ENCODE measurements around the gene GRK1.

The GRK1 gene

GRCh38 chr13:113650731-113651148 is 16.3 kb upstream of the GRK1 start:
- no peak for DNase-seq

DNA sequence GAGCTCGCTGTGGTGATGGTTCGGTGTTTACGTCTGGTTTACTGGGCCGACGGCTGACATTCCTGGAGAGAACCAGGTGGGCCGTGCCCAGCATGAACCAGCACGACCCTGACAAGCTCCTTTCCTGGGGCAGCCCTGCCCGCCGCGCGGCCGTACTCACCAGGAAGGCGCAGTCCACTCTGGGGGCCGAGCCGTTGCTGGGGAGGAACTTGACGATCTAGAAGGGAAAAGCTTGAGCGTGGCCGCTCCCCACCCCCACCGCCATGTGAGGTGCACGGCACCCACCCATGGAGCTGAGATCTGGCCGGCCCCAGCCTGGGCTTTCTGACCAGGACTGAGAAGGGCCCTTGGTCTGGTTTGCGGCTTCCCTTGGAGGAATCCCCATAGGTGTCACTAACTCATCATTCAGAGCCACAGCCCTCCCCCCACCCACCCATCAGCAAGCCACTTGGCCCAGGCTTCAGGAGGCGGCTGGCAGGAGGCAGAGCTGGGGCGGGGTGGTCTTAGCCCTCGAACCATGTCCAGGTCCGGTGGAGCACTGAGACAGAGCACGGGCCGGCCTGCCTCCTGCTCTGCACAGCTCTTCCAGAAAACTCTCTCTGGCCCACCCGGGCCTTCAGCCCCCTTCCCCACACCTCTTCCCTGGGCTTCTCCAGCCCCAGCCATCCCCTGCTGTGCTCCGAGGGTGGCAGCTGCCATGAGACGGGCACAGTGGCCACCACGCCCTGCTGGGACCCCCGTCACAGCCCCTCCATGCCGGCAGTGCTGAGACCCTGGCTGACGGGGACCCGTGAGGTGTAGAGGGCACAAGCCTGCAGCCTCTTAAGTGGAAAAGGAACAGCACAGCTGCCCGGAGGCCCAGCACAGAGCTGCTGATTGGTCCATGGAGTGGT is 15.3 kb upstream of the GRK1 start:
- no peak for DNase-seq

DNA sequence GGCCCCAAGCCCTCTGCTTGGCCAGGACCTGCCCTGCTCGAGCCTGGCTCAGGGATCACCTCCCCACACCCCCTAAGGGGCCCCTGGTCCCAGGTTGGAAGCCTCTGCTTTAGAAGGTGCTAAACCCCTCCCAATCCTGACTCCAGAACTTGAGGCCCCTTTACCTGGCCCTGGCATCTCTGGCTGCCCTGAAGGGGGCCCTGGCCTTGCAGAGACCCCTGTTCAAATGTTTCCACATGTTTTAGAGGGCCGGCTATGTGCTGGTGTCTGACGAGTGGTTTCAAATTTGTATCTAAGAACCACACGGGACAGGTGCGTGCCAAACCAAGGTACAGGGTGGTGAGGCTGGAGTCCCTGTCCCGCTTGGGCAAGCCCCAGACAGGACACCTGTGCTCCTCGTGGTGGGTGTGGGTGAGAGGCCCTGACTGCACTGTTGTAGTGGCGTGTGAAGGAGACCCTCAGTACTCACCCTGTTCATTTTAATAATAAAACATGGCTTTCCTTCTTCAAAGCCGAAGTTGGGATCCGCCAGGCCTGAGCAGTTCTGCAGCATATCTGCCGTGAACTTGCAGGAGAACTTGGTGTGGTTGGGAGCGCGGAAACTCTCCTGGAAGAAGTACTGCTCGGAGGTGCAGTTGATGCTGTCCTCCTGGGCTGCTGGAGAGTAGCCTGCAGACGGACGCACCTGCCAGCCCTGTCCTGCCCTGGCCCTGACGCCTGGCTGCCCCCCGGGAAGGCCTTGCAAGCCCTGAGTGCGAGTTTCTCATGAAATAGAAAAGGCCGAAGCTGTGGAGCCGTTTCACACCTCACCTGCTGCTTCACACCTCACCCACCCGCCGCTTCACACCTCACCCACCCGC is 14.4 kb upstream of the GRK1 start:
- DNase-seq: no peak

DNA sequence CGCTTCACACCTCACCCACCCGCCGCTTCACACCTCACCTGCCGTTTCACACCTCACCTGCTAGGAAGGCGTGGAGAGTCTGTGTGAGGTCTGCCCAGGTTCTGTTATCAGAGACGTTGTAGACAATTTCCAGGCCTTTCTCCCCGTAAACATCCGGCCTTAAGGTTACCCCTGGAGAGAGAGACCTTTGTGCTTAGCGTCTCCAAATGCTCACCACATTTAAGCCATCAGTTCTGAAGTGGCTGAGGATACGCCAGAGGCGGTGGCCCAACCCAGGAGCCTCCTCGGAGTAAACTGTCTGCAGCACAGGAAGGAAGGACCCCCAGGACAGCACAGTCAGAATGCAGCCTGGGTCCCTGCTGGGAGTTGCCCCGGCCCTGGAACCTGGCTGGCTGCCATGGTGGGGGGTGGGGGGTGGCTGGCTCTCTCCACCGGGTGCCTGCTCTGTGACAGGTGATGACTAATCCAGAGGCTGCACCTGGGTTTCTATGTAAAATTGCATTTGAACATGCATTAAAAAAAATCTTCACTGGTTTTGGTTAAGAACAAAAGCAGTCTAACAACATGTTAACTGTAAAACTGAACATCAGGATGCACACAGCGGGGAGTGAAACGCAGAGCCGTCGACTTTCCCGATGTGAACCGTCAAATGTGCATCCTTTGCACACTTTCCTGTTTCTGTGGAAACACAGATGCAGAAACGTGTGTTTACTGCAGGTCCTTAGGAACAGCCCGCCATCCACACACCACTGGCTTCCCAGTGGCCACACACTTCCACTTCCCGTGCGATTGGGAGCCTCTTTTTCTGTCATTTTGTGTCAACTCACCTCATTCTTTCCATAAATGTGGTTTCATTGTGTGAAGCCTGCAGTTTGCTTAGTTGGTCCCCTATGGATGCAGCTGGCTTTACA is 13.5 kb upstream of the GRK1 start:
- DNase-seq: no peak

DNA sequence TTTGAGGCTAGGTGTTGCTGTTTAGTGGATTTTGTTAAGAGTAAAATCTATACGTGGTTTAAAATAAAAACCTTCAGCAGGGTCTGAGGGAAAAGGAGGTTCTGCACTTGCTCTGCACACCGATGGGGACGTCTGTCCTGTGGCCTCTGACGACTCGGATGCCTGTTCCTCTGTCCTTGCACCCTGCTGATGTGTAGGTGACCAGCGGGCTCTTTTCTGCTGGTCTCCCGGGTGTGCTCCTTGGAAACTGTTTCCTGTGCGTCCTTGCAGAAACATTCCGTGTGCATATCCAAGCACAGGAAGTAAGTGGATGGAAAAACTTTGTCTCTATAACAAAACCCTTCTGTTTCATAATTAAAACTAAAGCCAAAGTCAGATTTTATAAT is 12.9 kb upstream of the GRK1 start:
- DNase-seq: no peak

- DNase-seq: no peak
Observed at GRCh38 chr13:113654591-113655345, 12.3 kb upstream of the GRK1 start.

GRCh38 chr13:113655346-113656002 is 11.5 kb upstream of the GRK1 start:
- DNase-seq: no peak

- no peak for DNase-seq
Observed at GRCh38 chr13:113656003-113656588, 10.9 kb upstream of the GRK1 start.

- DNase-seq: no peak
Observed at GRCh38 chr13:113656831-113657671, 10.0 kb upstream of the GRK1 start.

GRCh38 chr13:113657851-113658741 is 8.9 kb upstream of the GRK1 start, which contains the start of gene ATP4B:
TSS of gene ATP4B (minus strand) at chr13:113658198. CDS start at chr13:113658144, 54 bp downstream.
- DNase-seq: no peak

DNA sequence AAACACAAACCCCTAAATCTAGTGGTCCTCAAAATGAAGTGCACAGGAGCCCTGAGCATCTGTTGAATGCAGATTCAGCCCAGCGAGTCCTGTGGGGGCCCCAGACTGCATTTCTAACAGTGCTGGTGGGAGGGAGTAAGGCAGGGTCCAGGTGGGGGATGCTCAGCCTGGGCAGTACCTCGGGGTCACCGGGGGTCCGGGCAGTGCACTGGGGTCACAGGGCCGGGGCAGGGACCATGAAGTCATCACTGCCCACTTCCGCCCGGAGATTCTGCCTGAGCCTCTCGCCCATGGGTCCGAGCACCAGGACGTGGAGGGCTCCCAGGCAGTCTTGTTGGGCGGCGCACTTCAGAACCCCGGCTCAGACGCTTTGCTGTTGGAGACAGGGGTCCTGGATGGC is 8.2 kb upstream of the GRK1 start:
- no peak for DNase-seq

DNA sequence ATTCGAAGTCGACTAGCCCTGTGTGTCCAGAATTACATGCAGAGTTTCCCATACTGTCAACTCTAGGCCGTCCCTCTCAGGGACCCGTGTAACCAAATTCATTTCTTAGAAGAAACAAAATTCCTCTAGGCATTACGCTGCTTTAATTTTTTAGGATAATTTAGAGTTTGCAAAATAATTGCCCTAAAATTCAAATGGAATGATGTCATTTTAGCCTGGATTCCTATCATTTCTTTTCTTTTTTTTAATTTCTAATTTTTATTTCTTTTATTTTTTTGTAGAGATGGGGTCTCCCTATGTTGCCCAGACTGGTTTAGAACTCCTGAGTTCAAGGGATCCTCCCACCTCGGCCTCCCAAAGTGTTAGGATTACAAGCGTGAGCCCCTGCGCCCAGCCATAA is 7.7 kb upstream of the GRK1 start:
- DNase-seq: no peak

- DNase-seq: no peak
Observed at GRCh38 chr13:113660066-113660465, 7.0 kb upstream of the GRK1 start.

GRCh38 chr13:113661509-113661908 is 5.5 kb upstream of the GRK1 start:
- no peak for DNase-seq

DNA sequence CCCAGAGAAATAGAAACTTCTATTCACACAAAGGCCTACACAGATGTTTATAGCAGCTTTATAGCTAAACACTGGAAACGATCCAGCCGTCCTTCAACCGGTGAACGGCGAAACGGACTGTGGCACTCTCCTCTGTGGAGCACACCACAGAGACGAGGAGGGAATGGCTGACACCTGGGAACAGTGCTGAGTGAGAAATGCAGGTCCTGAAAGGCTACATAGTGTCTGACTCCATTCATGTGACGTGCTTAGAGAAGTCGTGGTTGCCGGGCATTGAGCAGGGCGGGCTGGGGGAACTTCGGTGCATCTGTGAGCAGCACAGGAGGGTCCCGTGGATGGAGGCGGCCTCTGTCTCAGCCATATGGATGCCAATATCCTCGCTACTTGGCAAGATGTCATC is 3.1 kb upstream of the GRK1 start:
- no peak for DNase-seq

DNA sequence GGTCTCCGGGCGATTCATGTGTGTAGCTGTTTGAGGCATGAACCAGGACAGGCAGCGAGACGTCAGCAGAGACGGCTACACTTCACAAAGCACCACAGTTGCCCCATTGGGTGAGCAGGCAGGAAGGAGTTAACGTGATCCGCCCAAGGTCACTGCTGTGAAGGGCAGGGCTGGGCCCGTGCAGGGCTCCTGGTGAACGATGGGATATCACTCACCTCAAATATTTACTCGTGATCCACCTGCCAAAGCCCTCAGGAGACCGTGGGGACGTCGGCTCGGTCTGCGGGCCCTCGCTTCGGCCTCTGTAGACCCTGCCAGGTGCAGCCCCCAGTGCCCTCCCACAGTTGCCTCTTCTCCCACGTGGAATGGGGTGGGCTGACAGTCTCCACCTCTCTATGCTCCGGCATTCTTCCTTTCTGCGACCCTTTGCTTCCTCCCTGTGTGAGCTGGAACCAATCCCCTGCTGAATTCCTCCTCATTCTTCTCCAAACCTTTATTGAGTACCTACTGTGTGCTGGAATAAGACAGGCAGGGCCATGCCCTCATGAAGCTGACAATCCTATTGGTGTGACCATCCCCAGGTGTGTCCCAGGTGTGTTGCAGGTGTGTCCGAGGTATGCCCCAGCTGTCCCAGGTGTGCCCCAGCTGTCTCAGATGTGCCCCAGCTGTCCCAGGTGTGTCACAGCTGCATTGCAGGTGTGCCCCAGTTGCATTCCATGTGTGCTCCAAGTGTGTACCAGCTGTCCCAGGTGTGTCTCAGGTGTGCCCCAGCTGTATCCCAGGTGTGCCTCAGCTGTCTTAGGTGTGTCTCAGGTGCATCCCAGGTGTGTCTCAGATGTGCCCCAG is 2.0 kb upstream of the GRK1 start:
- no peak for DNase-seq

DNA sequence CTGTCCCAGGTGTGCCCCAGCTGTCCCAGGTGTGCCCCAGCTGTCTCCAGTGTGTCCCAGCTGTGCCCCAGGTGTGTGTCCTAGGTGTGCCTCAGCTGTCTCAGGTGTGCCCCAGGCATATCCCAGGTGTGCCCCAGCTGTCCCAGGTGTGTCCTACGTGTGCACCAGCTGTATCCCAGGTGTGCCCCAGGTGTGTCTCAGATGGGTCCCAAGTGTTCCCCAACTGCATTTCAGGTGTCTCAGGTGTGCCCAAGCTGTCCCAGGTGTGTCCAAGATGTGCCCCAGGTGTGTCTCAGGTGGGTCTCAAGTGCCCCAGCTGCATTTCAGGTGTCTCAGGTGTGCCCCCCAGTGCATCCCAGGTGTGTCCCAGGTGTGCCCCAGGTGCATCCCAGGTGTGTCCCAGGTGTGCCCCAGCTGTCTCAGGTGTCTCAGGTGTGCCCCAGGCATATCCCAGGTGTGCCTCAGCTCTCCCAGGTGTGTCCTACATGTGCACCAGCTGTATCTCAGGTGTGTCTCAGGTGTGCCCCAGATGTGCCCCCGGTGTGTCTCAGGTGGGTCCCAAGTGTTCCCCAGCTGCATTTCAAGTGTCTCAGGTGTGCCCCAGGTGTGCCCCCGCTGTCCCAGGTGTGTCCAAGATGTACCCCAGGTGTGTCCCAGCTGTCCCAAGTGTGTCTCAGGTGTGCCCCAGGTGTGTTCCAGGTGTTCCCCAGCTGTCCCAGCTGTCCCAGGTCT is 1.3 kb upstream of the GRK1 start:
- no peak for DNase-seq
